ENCODE results near the gene SBNO2. TPM values are rescaled to one million over a fixed set of nuclear protein-coding genes. Genes with fewer than 3 reads are reported as not detected.
A peak's percentile ranks its signal among the peaks of the same experiment; 100 is the strongest.

The SBNO2 gene
- total and polyA plus RNA-seq, 2 experiments from 2014 or later, result 6.9 to 35.4 TPM

- Histone ChIP-seq H3K9me2 (ENCODE audit: insufficient read depth) (no peaks in the 10 kb centered on the region), H3K79me2 (replicated peaks; ENCODE audit: insufficient read depth) (no peaks in the 10 kb centered on the region), H3K36me3 (ENCODE audit: insufficient read depth) (no peaks in the 10 kb centered on the region), H2AFZ (no peak overlapping the region), H4K20me1 (replicated peaks; ENCODE audit: insufficient read depth) (0 out of 2 replicates have a peak, but pooled peaks cover 4% of the 10 kb centered on the region), H3F3A (replicated peaks; ENCODE audit: low read depth) (no peaks in the 10 kb centered on the region; the same call in 1 of the 2 replicates), H3K27ac (ENCODE audit: low read depth) (peak overlapping the region; percentile 55; the same call in 1 of the 2 replicates), H3K4me1 (ENCODE audit: insufficient read depth) (0 out of 2 replicates have a peak, but pooled peaks cover 3% of the 10 kb centered on the region), H3K4me2 (no peak overlapping the region), H3K4me3 (no peak overlapping the region), H3K27me3 (ENCODE audit: insufficient read depth) (no peaks in the 10 kb centered on the region)
- H3K27me3 Mint-ChIP-seq (ENCODE audit: insufficient read depth, low read depth, poor library complexity), result peaks cover 19% of the 10 kb centered on the region
- no peaks in the 10 kb centered on the region for H3K9me3 Mint-ChIP-seq
- peaks cover 5% of the 10 kb centered on the region; the same call in 2 of the 3 replicates for H3K36me3 Mint-ChIP-seq (ENCODE audit: low read depth)
- H3K4me1 Mint-ChIP-seq, result peaks cover 6% of the 10 kb centered on the region
- ATAC-seq (no peak), DNase-seq (ENCODE audit: low spot score) (no peak)
- no peak overlapping the region; the same call in 2 of the 3 replicates for H3K4me3 Mint-ChIP-seq
- peak overlapping the region; percentile 41 for H3K27ac Mint-ChIP-seq
- TF ChIP-seq ETS1 (IDR thresholded peaks at IDR 0.05) (no peak), REST (IDR thresholded peaks at IDR 0.05; ENCODE audit: unreplicated experiment) (no peak), EZH2 (IDR thresholded peaks at IDR 0.05; ENCODE audit: low read depth, unreplicated experiment) (no peak), JUNB (IDR thresholded peaks at IDR 0.05; ENCODE audit: unreplicated experiment) (no peak), EZH2phosphoT487 (IDR thresholded peaks at IDR 0.05; ENCODE audit: unreplicated experiment) (no peak), CREB1 (CRISPR knock-in tag; IDR thresholded peaks at IDR 0.05; ENCODE audit: low read depth) (no peak), ZNF114 (CRISPR knock-in tag; IDR thresholded peaks at IDR 0.05) (no peak), ZNF331 (CRISPR knock-in tag; IDR thresholded peaks at IDR 0.05; ENCODE audit: low read depth) (no peak), ZNF462 (CRISPR knock-in tag; IDR thresholded peaks at IDR 0.05) (no peak), NANOG (IDR thresholded peaks at IDR 0.05; ENCODE audit: borderline replicate concordance) (no peak), POLR2AphosphoS5 (IDR thresholded peaks at IDR 0.05; ENCODE audit: low read depth) (no peak), STAT1 (IDR thresholded peaks at IDR 0.05; ENCODE audit: unreplicated experiment) (no peak)
- TF ChIP-seq, protein P1, sequence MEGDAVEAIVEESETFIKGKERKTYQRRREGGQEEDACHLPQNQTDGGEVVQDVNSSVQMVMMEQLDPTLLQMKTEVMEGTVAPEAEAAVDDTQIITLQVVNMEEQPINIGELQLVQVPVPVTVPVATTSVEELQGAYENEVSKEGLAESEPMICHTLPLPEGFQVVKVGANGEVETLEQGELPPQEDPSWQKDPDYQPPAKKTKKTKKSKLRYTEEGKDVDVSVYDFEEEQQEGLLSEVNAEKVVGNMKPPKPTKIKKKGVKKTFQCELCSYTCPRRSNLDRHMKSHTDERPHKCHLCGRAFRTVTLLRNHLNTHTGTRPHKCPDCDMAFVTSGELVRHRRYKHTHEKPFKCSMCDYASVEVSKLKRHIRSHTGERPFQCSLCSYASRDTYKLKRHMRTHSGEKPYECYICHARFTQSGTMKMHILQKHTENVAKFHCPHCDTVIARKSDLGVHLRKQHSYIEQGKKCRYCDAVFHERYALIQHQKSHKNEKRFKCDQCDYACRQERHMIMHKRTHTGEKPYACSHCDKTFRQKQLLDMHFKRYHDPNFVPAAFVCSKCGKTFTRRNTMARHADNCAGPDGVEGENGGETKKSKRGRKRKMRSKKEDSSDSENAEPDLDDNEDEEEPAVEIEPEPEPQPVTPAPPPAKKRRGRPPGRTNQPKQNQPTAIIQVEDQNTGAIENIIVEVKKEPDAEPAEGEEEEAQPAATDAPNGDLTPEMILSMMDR (conservative IDR thresholded peaks at IDR 0.05; ENCODE audit: low read depth in 2 of 2), result no peak
Observed at GRCh38 chr19:1136621-1137317, 37.3 kb downstream of the SBNO2 start.

All from GM23338 (cell line).